Activated CD4-positive, alpha-beta T cell treated with anti-CD3 and anti-CD28 coated beads, Interleukin-10, Interleukin-2, amounts not matched to agents 100 ng/mL and 50 ng/mL, durations not matched to agents 16 hours and 8 hours (primary cell): ENCODE measurements around the gene EEIG1.

Experiments used
- DNase-seq: peaks from one replicate; pipeline ENCODE4 v3.0.0-alpha.2; 2020

The EEIG1 gene

GRCh38 chr9:127958728-127959127 is 22.1 kb downstream of the EEIG1 start:
- no peak for DNase-seq

- DNase-seq: peak; percentile 89
Measured at GRCh38 chr9:127955294-127956015, 25.3 kb downstream of the EEIG1 start.

GRCh38 chr9:127954831-127955293 is 25.9 kb downstream of the EEIG1 start:
- no peak for DNase-seq

GRCh38 chr9:127953768-127954505 is 26.9 kb downstream of the EEIG1 start:
- peak; percentile 53 for DNase-seq

- DNase-seq: no peak
Measured at GRCh38 chr9:127953154-127953553, 27.6 kb downstream of the EEIG1 start.

- no peak for DNase-seq
Measured at GRCh38 chr9:127950513-127951289, 30.1 kb downstream of the EEIG1 start.

GRCh38 chr9:127949827-127950512 is 30.8 kb downstream of the EEIG1 start:
- no peak for DNase-seq

- DNase-seq: no peak
Measured at GRCh38 chr9:127947841-127948710, 32.7 kb downstream of the EEIG1 start.

GRCh38 chr9:127946728-127947127 is 34.1 kb downstream of the EEIG1 start:
- DNase-seq: no peak

- no peak for DNase-seq
Measured at GRCh38 chr9:127945942-127946341, 34.8 kb downstream of the EEIG1 start.

- DNase-seq: no peak
Measured at GRCh38 chr9:127945338-127945737, 35.5 kb downstream of the EEIG1 start.

- no peak for DNase-seq
Measured at GRCh38 chr9:127944586-127945218, 36.1 kb downstream of the EEIG1 start.

GRCh38 chr9:127943731-127944144 is 37.1 kb downstream of the EEIG1 start:
- DNase-seq: peak; percentile 86

- DNase-seq: no peak
Measured at GRCh38 chr9:127943011-127943662, 37.7 kb downstream of the EEIG1 start.

GRCh38 chr9:127942216-127943010 is 38.4 kb downstream of the EEIG1 start:
- peak; percentile 75 for DNase-seq

GRCh38 chr9:127941961-127942215 is 38.9 kb downstream of the EEIG1 start:
- no peak for DNase-seq

- DNase-seq: no peak
Measured at GRCh38 chr9:127941062-127941960, 39.5 kb downstream of the EEIG1 start.

- DNase-seq: no peak
Measured at GRCh38 chr9:127940593-127940992, 40.2 kb downstream of the EEIG1 start.

- DNase-seq: no peak
Measured at GRCh38 chr9:127938298-127938690, 42.5 kb downstream of the EEIG1 start.
